Mesenteric fat pad (tissue), 1 donor: ENCODE results near the gene SDF4. TPM values are rescaled to one million over a fixed set of nuclear protein-coding genes. Genes with fewer than 3 reads are reported as not detected.

Experiments
- DNase-seq: peaks from one replicate; pipeline ENCODE4 v3.0.0-alpha.2; 2020; ENCODE audit warnings: low spot score
- total RNA-seq: library from RNA; stranded (reverse); fragmentation: NEBNext Ultra II Directional; extraction: Animal tissue kit (Norgen Biotek cat#: 25700); gene quantifications from one replicate; pipeline ENCODE4 v1.2.1, GENCODE V29; 2021
- donor health status: DM: yes; HTN: yes; CAD: no.

Gene SDF4
- total RNA-seq, 1 donor from 2014 or later: 144 TPM

- DNase-seq: no peak
These were observed 2.0 kb downstream of the SDF4 start for GRCh38 chr1:1229770-1230169.

- no peak for DNase-seq
These were observed 3.0 kb downstream of the SDF4 start for GRCh38 chr1:1228596-1229321.

GRCh38 chr1:1228187-1228586, 3.6 kb downstream of the SDF4 start:
- no peak for DNase-seq

- no peak for DNase-seq
These were observed 4.4 kb downstream of the SDF4 start for GRCh38 chr1:1227386-1227785.

GRCh38 chr1:1226566-1227362, 5.0 kb downstream of the SDF4 start:
- no peak for DNase-seq

GRCh38 chr1:1225913-1226312, 5.9 kb downstream of the SDF4 start:
- no peak for DNase-seq

GRCh38 chr1:1225238-1225845, 6.5 kb downstream of the SDF4 start:
- DNase-seq: no peak

GRCh38 chr1:1223891-1224290, 7.9 kb downstream of the SDF4 start:
- no peak for DNase-seq

- DNase-seq: no peak
These were observed 8.5 kb downstream of the SDF4 start for GRCh38 chr1:1223321-1223720.

- DNase-seq: no peak
These were observed 9.1 kb downstream of the SDF4 start for GRCh38 chr1:1222575-1223225.

- DNase-seq: no peak
These were observed 9.8 kb downstream of the SDF4 start for GRCh38 chr1:1221887-1222574.

- no peak for DNase-seq
These were observed 11.6 kb downstream of the SDF4 start for GRCh38 chr1:1220197-1220596.

- no peak for DNase-seq
These were observed 12.5 kb downstream of the SDF4 start for GRCh38 chr1:1219341-1219740.

GRCh38 chr1:1218524-1219200, 13.1 kb downstream of the SDF4 start:
- no peak for DNase-seq

- DNase-seq: no peak
These were observed 13.9 kb downstream of the SDF4 start for GRCh38 chr1:1217621-1218523.

GRCh38 chr1:1216770-1217620, 14.8 kb downstream of the SDF4 start:
- no peak for DNase-seq

- no peak for DNase-seq
These were observed 15.8 kb downstream of the SDF4 start for GRCh38 chr1:1215881-1216605.
